WTC11 (cell line): ENCODE measurements around the gene RTKN. TPM values are rescaled to one million over a fixed set of nuclear protein-coding genes. Genes with fewer than 3 reads are reported as not detected.
A peak's percentile ranks its signal among the peaks of the same experiment; 100 is the strongest.

Source experiments
- ATF3 ChIP-seq: sonication (generic); formaldehyde crosslinking; conservative IDR thresholded peaks from 2 replicates; pipeline ENCODE4 v1.8.1; 2022; ENCODE audit warnings: mild to moderate bottlenecking, missing genetic modification reagents
- CREM ChIP-seq: sonication (generic); formaldehyde crosslinking; IDR thresholded peaks from 2 replicates; pipeline ENCODE4 v1.8.1; 2022; ENCODE audit warnings: mild to moderate bottlenecking, missing genetic modification reagents, moderate library complexity
- CTCF ChIP-seq: fragments of 200-600 bp; IDR thresholded peaks from 2 replicates; pipeline ENCODE4 v1.8.0; 2022; ENCODE audit warnings: antibody characterized with exemption
- E2F4 ChIP-seq: sonication (generic); formaldehyde crosslinking; IDR thresholded peaks from 2 replicates; pipeline ENCODE4 v1.8.1; 2022; ENCODE audit warnings: low read depth, mild to moderate bottlenecking, moderate library complexity, missing genetic modification reagents, borderline replicate concordance
- E2F5 ChIP-seq: sonication (generic); formaldehyde crosslinking; IDR thresholded peaks from 2 replicates; pipeline ENCODE4 v1.8.1; 2022; ENCODE audit warnings: mild to moderate bottlenecking, moderate library complexity, missing genetic modification reagents
- ELF4 ChIP-seq: sonication (generic); formaldehyde crosslinking; IDR thresholded peaks from 2 replicates; pipeline ENCODE4 v1.8.1; 2022; ENCODE audit warnings: low read depth, mild to moderate bottlenecking, moderate library complexity, missing genetic modification reagents
- EMX1 ChIP-seq: fragments of 250-450 bp; sonication (Bioruptor Pico); IDR thresholded peaks from 2 replicates; pipeline ENCODE4 v1.8.0; 2021; ENCODE audit warnings: mild to moderate bottlenecking
- ETV6 ChIP-seq: sonication (generic); formaldehyde crosslinking; IDR thresholded peaks from 2 replicates; pipeline ENCODE4 v1.8.1; 2022; ENCODE audit warnings: mild to moderate bottlenecking, missing genetic modification reagents
- GABPB1 ChIP-seq: sonication (generic); formaldehyde crosslinking; IDR thresholded peaks from 2 replicates; pipeline ENCODE4 v1.8.1; 2023; ENCODE audit warnings: mild to moderate bottlenecking, missing genetic modification reagents
- GRHL2 ChIP-seq: fragments of 250-450 bp; sonication (Bioruptor Pico); IDR thresholded peaks from 2 replicates; pipeline ENCODE4 v1.8.0; 2022; ENCODE audit warnings: mild to moderate bottlenecking, moderate library complexity; ENCODE audit not compliant: insufficient replicate concordance, severe bottlenecking
- JUN ChIP-seq: sonication (generic); formaldehyde crosslinking; IDR thresholded peaks from 2 replicates; pipeline ENCODE4 v1.8.0; 2023; ENCODE audit warnings: mild to moderate bottlenecking, missing genetic modification reagents
- KAT7 ChIP-seq: sonication (generic); formaldehyde crosslinking; IDR thresholded peaks from 2 replicates; pipeline ENCODE4 v1.8.1; 2023; ENCODE audit warnings: missing genetic modification reagents, mild to moderate bottlenecking, borderline replicate concordance
- MXD4 ChIP-seq: fragments of 250-450 bp; sonication (Bioruptor Pico); IDR thresholded peaks from 2 replicates; pipeline ENCODE4 v1.8.0; 2021; ENCODE audit warnings: mild to moderate bottlenecking, moderate library complexity, borderline replicate concordance
- NFATC4 ChIP-seq: fragments of 250-450 bp; sonication (Bioruptor Pico); IDR thresholded peaks from 2 replicates; pipeline ENCODE4 v1.9.0; 2021; ENCODE audit warnings: mild to moderate bottlenecking
- NFE2L1 ChIP-seq: sonication (generic); formaldehyde crosslinking; IDR thresholded peaks from 2 replicates; pipeline ENCODE4 v1.8.1; 2023; ENCODE audit warnings: missing genetic modification reagents
- NR2C2 ChIP-seq: sonication (generic); formaldehyde crosslinking; IDR thresholded peaks from 2 replicates; pipeline ENCODE4 v1.8.0; 2022; ENCODE audit warnings: mild to moderate bottlenecking, missing genetic modification reagents
- PRRX2 ChIP-seq: fragments of 250-450 bp; sonication (Bioruptor Pico); IDR thresholded peaks from 2 replicates; pipeline ENCODE4 v1.8.0; 2021; ENCODE audit warnings: mild to moderate bottlenecking
- RELA ChIP-seq: sonication (generic); formaldehyde crosslinking; IDR thresholded peaks from 2 replicates; pipeline ENCODE4 v1.8.1; 2022; ENCODE audit warnings: missing genetic modification reagents, mild to moderate bottlenecking, borderline replicate concordance
- SP1 ChIP-seq: sonication (generic); formaldehyde crosslinking; conservative IDR thresholded peaks from 2 replicates; pipeline ENCODE4 v1.8.1; 2022; ENCODE audit warnings: missing genetic modification reagents
- TEAD4 ChIP-seq: sonication (generic); formaldehyde crosslinking; IDR thresholded peaks from 2 replicates; pipeline ENCODE4 v1.8.0; 2022; ENCODE audit warnings: mild to moderate bottlenecking, missing genetic modification reagents
- USF2 ChIP-seq: sonication (generic); formaldehyde crosslinking; IDR thresholded peaks from 2 replicates; pipeline ENCODE4 v1.8.1; 2023; ENCODE audit warnings: mild to moderate bottlenecking, missing genetic modification reagents, moderate library complexity
- ZBTB21 ChIP-seq: sonication (generic); formaldehyde crosslinking; IDR thresholded peaks from 2 replicates; pipeline ENCODE4 v1.8.1; 2023; ENCODE audit warnings: mild to moderate bottlenecking, missing genetic modification reagents, borderline replicate concordance
- ZBTB43 ChIP-seq: sonication (generic); formaldehyde crosslinking; IDR thresholded peaks from 2 replicates; pipeline ENCODE4 v1.8.1; 2023; ENCODE audit warnings: mild to moderate bottlenecking, missing genetic modification reagents
- ZNF263 ChIP-seq: sonication (generic); formaldehyde crosslinking; IDR thresholded peaks from 2 replicates; pipeline ENCODE4 v1.8.1; 2022; ENCODE audit warnings: low read depth, mild to moderate bottlenecking, moderate library complexity, missing genetic modification reagents
- ZNF281 ChIP-seq: sonication (generic); formaldehyde crosslinking; IDR thresholded peaks from 2 replicates; pipeline ENCODE4 v1.8.0; 2023; ENCODE audit warnings: mild to moderate bottlenecking, missing genetic modification reagents
- ZNF317 ChIP-seq: sonication (generic); formaldehyde crosslinking; IDR thresholded peaks from 2 replicates; pipeline ENCODE4 v1.8.1; 2023; ENCODE audit warnings: low read depth, mild to moderate bottlenecking, moderate library complexity, missing genetic modification reagents, borderline replicate concordance
- ZNF396 ChIP-seq: fragments of 250-450 bp; sonication (Bioruptor Pico); IDR thresholded peaks from 2 replicates; pipeline ENCODE4 v1.8.0; 2021; ENCODE audit warnings: mild to moderate bottlenecking, moderate library complexity, borderline replicate concordance
- ZNF416 ChIP-seq: fragments of 250-450 bp; sonication (Bioruptor Pico); IDR thresholded peaks from 2 replicates; pipeline ENCODE4 v1.9.0; 2021; ENCODE audit warnings: mild to moderate bottlenecking, inconsistent platforms
- total RNA-seq: library from RNA; stranded (reverse); gene quantifications from 3 replicates; pipeline ENCODE4 v1.2.3, GENCODE V29; 2021

RTKN gene
- total RNA-seq, 1 experiment from 2014 or later: 80.1 TPM

GRCh38 chr2:74441690-74442482 lies at the start of gene RTKN (continued):
- TF ChIP-seq KAT7 (0 out of 2 replicates have a peak, but pooled peaks have one; percentile 89), EMX1 (CRISPR knock-in tag) (no peak), CTCF (no peak), CREM (CRISPR knock-in tag) (0 out of 2 replicates have a peak, but pooled peaks have one; percentile 59), NR2C2 (no peak), RELA (CRISPR knock-in tag) (no peak), E2F5 (peak; percentile 90), TEAD4 (no peak), ELF4 (CRISPR knock-in tag) (no peak), ATF3 (CRISPR knock-in tag) (no peak), ZBTB43 (CRISPR knock-in tag) (no peak), ETV6 (CRISPR knock-in tag) (peak; percentile 72), MXD4 (CRISPR knock-in tag) (no peak), E2F4 (CRISPR knock-in tag) (no peak), ZNF317 (no peak), GRHL2 (no peak), ZNF281 (CRISPR knock-in tag) (no peak), NFATC4 (no peak), ZBTB21 (no peak), GABPB1 (peak; percentile 29; the same call in 1 of the 2 replicates), ZNF396 (CRISPR knock-in tag) (no peak), USF2 (CRISPR knock-in tag) (no peak), JUN (CRISPR knock-in tag) (no peak), SP1 (CRISPR knock-in tag) (peak; percentile 77), NFE2L1 (peak; percentile 47; the same call in 1 of the 2 replicates), PRRX2 (CRISPR knock-in tag) (no peak), ZNF263 (CRISPR knock-in tag) (no peak), ZNF416 (CRISPR knock-in tag) (0 out of 2 replicates have a peak, but pooled peaks have one; percentile 22)
